GM19193 (cell line): Measurements from ENCODE around the gene RPL5.

Source experiments
- POLR2A ChIP-seq: IDR thresholded peaks from 4 replicates; pipeline ENCODE4 v1.6.1; 2011; ENCODE audit not compliant: insufficient read depth, insufficient read length; ENCODE audit errors: extremely low read depth

RPL5 gene

GRCh38 chr1:92805216-92805615 lies 26.6 kb upstream of the RPL5 start:
- no peak for TF ChIP-seq POLR2A

- no peak for TF ChIP-seq POLR2A
Observed at GRCh38 chr1:92808381-92808780, 23.5 kb upstream of the RPL5 start.

GRCh38 chr1:92816732-92817131 lies 15.1 kb upstream of the RPL5 start:
- no peak for TF ChIP-seq POLR2A

GRCh38 chr1:92817137-92817697 lies 14.6 kb upstream of the RPL5 start:
- TF ChIP-seq POLR2A = no peak

GRCh38 chr1:92817986-92818764 lies 13.7 kb upstream of the RPL5 start:
- no peak for TF ChIP-seq POLR2A

DNA sequence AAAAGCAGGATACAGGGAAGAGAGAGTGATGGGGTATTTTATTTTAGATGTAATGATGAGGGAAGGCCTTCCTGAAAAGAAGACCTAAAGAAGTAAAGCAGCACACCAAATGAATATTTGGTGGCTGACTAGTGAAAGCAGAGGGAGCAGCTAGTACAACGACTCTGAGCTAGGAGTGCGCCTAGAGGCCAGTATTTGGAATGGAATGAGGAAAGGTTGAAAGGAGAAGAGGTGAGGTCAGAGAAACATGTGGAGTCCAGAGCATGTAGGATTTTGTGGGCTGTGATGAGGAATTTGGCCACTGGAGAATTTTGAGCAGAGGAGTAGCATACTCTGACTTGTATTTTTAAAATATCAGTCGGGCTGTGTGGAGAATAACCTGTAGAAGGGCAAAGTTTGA lies 11.8 kb upstream of the RPL5 start:
- no peak for TF ChIP-seq POLR2A

- TF ChIP-seq POLR2A = no peak
Observed at GRCh38 chr1:92820551-92820950, 11.3 kb upstream of the RPL5 start.

DNA sequence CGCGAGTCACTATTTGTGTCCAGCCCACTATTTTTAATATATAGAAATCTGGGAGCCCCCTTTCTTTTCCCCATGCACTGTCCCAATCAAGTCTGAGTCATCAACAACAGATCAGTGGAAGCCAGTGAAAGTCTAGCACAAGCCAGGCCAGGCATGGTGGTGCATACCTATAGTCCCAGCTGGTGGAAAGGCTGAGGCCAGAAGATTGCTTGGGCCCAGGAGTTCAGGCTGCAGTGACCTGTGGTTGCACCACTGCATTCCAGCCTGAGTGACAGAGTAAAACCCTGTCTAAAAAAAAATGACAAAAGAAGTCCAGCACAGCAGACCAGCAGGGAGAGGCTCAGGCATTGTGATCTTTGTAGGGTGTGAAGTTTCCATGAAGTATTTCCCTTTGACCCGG lies 9.0 kb upstream of the RPL5 start:
- no peak for TF ChIP-seq POLR2A

GRCh38 chr1:92826792-92827191 lies 5.0 kb upstream of the RPL5 start:
- TF ChIP-seq POLR2A = no peak

GRCh38 chr1:92831368-92831761 lies 475 bp upstream of the RPL5 start:
- no peak for TF ChIP-seq POLR2A

DNA sequence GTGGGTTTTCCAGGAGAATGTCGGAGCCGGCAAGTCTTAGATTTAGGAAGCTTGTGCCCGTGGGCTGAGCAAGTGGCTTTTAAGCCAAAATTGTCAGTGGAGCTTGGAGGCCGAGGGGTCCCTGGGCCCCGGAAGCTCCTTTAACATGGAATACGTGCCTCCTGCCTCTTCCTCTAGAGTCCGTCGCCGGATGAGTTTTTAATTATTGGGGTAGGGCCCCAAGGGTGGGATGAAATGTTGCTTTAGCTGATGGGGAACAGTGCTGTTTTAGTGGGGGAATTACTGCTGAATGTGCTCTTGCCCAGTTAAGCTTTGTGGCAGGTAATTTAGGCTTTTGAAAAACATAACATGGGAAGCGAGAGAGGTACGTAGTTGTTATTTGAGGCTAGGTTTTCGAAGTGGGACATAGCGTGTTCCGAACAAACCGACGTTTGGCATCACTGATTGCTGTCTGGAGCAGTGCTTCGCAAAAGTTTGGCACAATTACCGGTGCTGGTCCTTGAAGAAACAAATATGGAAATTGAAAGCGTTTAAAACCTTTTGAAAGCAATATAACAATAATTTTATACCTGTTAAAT lies 786 bp downstream of the RPL5 start:
- no peak for TF ChIP-seq POLR2A

DNA sequence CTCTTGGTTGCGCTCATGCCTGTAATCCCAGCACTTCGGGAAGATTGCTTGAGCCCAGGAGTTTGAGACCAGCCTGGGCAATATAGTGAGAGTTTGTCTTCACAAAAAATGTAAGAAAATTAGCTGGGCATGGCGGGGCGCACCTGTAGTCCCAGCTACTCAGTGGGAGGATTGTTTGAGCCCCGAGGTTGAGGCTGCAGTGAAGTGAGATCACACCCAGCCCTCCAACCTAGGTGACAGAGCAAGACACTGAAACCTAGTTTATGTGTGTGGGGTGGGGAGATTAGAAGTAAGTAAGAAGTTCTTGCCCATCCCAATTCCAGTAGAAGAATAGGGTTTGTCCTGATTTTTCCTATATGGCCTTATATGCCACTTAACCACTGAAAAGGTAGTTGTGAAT lies 2.0 kb downstream of the RPL5 start:
- TF ChIP-seq POLR2A = no peak

GRCh38 chr1:92834617-92835016 lies 2.8 kb downstream of the RPL5 start:
- TF ChIP-seq POLR2A = no peak

GRCh38 chr1:92837062-92837461 lies 5.2 kb downstream of the RPL5 start:
- TF ChIP-seq POLR2A = no peak

DNA sequence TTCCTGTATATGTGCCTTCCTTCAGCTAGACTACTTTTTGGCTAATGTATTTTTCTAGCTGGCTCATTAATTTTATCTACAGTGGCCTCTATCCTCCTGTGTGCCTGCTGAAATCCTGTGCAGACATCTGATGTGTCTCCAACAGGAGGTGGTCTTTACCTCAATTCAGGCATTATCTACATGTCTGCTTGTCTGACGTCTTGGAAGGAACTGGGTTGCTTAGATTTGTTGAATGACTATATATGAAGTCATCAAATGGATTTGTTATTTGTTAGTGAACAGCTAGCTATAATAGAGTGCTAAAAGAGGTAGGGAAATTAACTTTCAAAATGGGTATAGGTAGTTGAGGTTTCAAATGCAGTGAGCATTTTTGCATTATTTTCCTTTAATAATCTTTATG lies 6.7 kb downstream of the RPL5 start:
- TF ChIP-seq POLR2A = no peak

DNA sequence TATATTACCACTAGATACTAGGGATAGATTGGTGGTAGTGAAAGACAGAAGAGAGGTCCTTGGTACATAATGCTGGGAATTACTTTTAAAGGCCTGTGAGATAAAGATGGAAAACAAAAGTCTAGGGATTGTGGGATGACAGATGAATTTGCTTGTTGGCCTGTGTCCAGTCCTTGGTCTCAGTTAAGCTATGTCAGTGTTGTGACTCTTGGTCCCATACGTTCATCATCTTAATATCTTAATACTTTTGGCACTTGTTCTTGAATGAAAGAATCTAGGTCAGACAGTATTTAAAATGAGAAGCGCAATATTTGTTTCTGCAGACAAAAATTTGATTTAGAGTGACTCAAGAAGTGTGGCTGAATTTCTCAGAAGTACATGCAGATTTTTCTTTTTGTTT lies 7.6 kb downstream of the RPL5 start:
- TF ChIP-seq POLR2A = no peak
